Caco-2 (cell line): ENCODE measurements around the gene RAB11FIP2. TPM values are rescaled to one million over a fixed set of nuclear protein-coding genes. Genes with fewer than 3 reads are reported as not detected.
"Not testable (repeated sequence)": the region's sequence is repeated elsewhere in the genome, so short reads cannot be mapped to it uniquely, and the experiment has no call there.

Experiments
- BruUV-seq: library from RNA; stranded (reverse); fragments of 400-500 nt; replicated peaks from 2 replicates; lab custom pipeline; 2021; lab: Mats Ljungman, UMichigan
- CTCF ChIA-PET: fragments of 300-600 bp; sonication (Branson Sonifier 250); formaldehyde crosslinking; loops from one replicate; lab custom pipeline; 2022; ENCODE audit warnings: antibody characterized with exemption; lab: Charles Lee
- POLR2A ChIA-PET: fragments of 300-600 bp; sonication (Branson Sonifier 250); formaldehyde crosslinking; loops from one replicate; lab custom pipeline; 2022; ENCODE audit warnings: antibody characterized with exemption; lab: Charles Lee
- DNase-seq, 2 experiments: peaks; one replicate each; pipeline versions ENCODE4 v3.0.0 to v3.0.0-alpha.2; 2020 to 2022
- H3K27me3 ChIP-seq: replicated peaks from 2 replicates; pipeline ENCODE4 v1.6.0; 2011; ENCODE audit warnings: low read length; ENCODE audit not compliant: control insufficient read depth, insufficient read depth
- H3K36me3 ChIP-seq: 2 replicates; pipeline ENCODE4 v1.5.1; 2011; ENCODE audit warnings: low read length; ENCODE audit not compliant: control insufficient read depth, insufficient read depth
- H3K4me1 ChIP-seq: fragments of 250-450 bp; sonication (Bioruptor Pico); 2 replicates; pipeline ENCODE4 v1.5.1; 2020; ENCODE audit warnings: mild to moderate bottlenecking
- H3K4me3 ChIP-seq: 2 replicates; pipeline ENCODE4 v1.5.1; 2011; ENCODE audit warnings: low read depth, mild to moderate bottlenecking, control low read depth, low read length
- H3K9me3 ChIP-seq: fragments of 250-450 bp; sonication (Bioruptor Pico); 2 replicates; pipeline ENCODE4 v1.5.1; 2020; ENCODE audit warnings: mild to moderate bottlenecking, moderate library complexity
- H3K27ac Mint-ChIP-seq: one replicate; pipeline ENCODE4 v1.8.0; 2022; ENCODE audit warnings: mixed read lengths; ENCODE audit not compliant: unreplicated experiment
- H3K27me3 Mint-ChIP-seq: one replicate; pipeline ENCODE4 v1.8.0; 2022; ENCODE audit warnings: mixed read lengths; ENCODE audit not compliant: insufficient read depth, unreplicated experiment
- H3K36me3 Mint-ChIP-seq: one replicate; pipeline ENCODE4 v1.8.0; 2022; ENCODE audit warnings: mild to moderate bottlenecking, mixed read lengths; ENCODE audit not compliant: insufficient read depth, unreplicated experiment
- H3K4me1 Mint-ChIP-seq: one replicate; pipeline ENCODE4 v1.8.0; 2022; ENCODE audit warnings: low read depth, mixed read lengths; ENCODE audit not compliant: unreplicated experiment
- H3K4me3 Mint-ChIP-seq: one replicate; pipeline ENCODE4 v1.8.0; 2022; ENCODE audit warnings: mild to moderate bottlenecking, moderate library complexity, mixed read lengths; ENCODE audit not compliant: unreplicated experiment
- H3K9me3 Mint-ChIP-seq: one replicate; pipeline ENCODE4 v1.8.0; 2022; ENCODE audit warnings: mixed read lengths; ENCODE audit not compliant: unreplicated experiment
- intact Hi-C: fragments of 100-400 bp; cut with micrococcal nuclease; formaldehyde crosslinking; loops from one replicate; pipeline ENCODE4 v1.10.0; 2022; ENCODE audit not compliant: unreplicated experiment
- total RNA-seq: library from RNA; stranded (reverse); gene quantifications from 2 replicates; pipeline ENCODE4 v1.2.3, GENCODE V29; 2022
- TF ChIP-seq, protein P1 (sequence below), 2 experiments: fragments of 200-600 bp in 1 of 2; IDR thresholded peaks; 1 replicate in 1 of 2; 2 replicates in 1 of 2; pipeline versions ENCODE4 v1.5.1 to v1.8.0; 2011 to 2022; ENCODE audit warnings: antibody characterized with exemption in 1 of 2, control low read depth in 1 of 2, inconsistent platforms in 1 of 2, low read depth in 1 of 2, low read length in 1 of 2, mild to moderate bottlenecking in 1 of 2, moderate library complexity in 1 of 2; ENCODE audit not compliant: insufficient read depth in 1 of 2, severe bottlenecking in 1 of 2, unreplicated experiment in 1 of 2

RAB11FIP2 gene
- total RNA-seq, 1 experiment from 2014 or later, result 25.7 TPM

DNA sequence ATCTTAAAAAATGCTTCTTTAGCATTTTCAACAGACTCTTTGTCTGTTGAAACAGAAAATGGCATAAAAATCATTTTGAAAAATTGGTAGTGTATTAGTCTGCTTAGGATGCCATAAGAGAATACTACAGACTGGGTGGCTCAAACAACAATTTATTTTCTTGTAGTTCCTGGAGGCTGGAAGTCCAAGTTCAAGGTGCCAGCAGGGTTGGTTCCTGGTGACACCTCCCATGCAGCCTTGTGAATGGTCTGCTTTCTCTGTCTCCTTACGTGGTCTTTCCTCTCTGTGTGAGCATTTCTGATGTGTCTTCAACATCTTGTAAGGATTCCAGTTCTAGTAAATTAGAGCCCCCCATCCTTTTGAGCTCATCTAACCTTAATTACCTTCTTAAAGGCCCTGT, 26.1 kb upstream of the RAB11FIP2 start:
- ChIA-PET POLR2A (no interaction called here), CTCF (no interaction called here)
- no peaks in the 10 kb centered on the region for H3K27me3 ChIP-seq
- Mint-ChIP-seq H3K36me3 (no peaks in the 10 kb centered on the region), H3K27me3 (no peaks in the 10 kb centered on the region), H3K4me1 (peaks cover 7% of the 10 kb centered on the region), H3K27ac (no peak overlapping the region), H3K4me3 (no peak overlapping the region), H3K9me3 (peaks cover 9% of the 10 kb centered on the region)
- DNase-seq, result no peak
- no peak overlapping the region for H3K4me3 ChIP-seq
- TF ChIP-seq, protein P1, sequence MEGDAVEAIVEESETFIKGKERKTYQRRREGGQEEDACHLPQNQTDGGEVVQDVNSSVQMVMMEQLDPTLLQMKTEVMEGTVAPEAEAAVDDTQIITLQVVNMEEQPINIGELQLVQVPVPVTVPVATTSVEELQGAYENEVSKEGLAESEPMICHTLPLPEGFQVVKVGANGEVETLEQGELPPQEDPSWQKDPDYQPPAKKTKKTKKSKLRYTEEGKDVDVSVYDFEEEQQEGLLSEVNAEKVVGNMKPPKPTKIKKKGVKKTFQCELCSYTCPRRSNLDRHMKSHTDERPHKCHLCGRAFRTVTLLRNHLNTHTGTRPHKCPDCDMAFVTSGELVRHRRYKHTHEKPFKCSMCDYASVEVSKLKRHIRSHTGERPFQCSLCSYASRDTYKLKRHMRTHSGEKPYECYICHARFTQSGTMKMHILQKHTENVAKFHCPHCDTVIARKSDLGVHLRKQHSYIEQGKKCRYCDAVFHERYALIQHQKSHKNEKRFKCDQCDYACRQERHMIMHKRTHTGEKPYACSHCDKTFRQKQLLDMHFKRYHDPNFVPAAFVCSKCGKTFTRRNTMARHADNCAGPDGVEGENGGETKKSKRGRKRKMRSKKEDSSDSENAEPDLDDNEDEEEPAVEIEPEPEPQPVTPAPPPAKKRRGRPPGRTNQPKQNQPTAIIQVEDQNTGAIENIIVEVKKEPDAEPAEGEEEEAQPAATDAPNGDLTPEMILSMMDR (IDR thresholded peaks at IDR 0.05; ENCODE audit: insufficient read depth in 1 of 2, low read depth in 1 of 2, low read length in 1 of 2, severe bottlenecking in 1 of 2, unreplicated experiment in 1 of 2), result no peak
- no peaks in the 10 kb centered on the region for H3K36me3 ChIP-seq
- intact Hi-C loops, result no loop called here
- 0 out of 2 replicates have a peak, but pooled peaks cover 4% of the 10 kb centered on the region for H3K9me3 ChIP-seq
- H3K4me1 ChIP-seq, result no peaks in the 10 kb centered on the region
- no TSS peak for BruUV-seq

DNA sequence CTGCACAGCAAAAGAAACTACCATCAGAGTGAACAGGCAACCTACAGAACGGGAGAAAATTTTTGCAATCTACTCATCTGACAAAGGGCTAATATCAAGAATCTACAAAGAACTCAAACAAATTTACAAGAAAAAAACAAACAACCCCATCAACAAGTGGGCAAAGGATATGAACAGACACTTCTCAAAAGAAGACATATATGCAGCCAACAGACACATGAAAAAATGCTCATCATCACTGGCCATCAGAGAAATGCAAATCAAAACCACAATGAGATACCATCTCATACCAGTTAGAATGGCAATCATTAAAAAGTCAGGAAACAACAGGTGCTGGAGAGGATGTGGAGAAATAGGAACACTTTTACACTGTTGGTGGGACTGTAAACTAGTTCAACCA, 20.6 kb upstream of the RAB11FIP2 start:
- H3K9me3 Mint-ChIP-seq, DNase-seq, H3K4me3 ChIP-seq, H3K27ac Mint-ChIP-seq, H3K27me3 ChIP-seq, BruUV-seq, H3K36me3 ChIP-seq, H3K4me3 Mint-ChIP-seq, POLR2A ChIA-PET, CTCF ChIA-PET, H3K36me3 Mint-ChIP-seq, H3K9me3 ChIP-seq, H3K27me3 Mint-ChIP-seq, intact Hi-C loops: not testable (repeated sequence)
- H3K4me1 Mint-ChIP-seq, result peaks cover 15% of the 10 kb centered on the region
- peaks cover 26% of the 10 kb centered on the region for H3K4me1 ChIP-seq

DNA sequence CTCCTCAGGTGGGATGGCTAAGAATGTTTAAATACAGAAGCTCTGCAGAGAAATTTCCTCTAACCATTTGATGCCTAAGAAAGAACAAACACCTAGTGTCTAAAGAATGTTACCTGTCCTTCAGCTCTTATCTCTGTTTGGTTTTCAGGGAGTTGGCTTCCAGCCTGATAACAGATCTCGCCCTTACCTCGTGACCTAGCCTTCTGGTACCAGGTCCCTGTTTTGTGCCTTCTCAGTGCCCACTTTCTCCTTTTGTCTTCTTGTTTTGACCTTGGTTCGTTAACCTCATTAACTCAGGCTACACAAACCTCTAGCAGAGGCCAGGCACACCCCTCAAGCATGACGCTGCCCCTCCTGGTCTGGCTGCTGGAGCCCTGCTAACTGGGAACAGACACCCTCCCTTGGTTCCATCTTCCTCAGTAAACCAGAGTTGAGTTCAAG, 16.1 kb upstream of the RAB11FIP2 start:
- no peaks in the 10 kb centered on the region for H3K9me3 Mint-ChIP-seq
- POLR2A ChIA-PET, result interaction anchor here (0.9 kb wide), 1 partner anchor 16 kb away, joined by 6 read pairs; no protein-coding TSS in a partner anchor
- Histone ChIP-seq H3K4me1 (peaks cover 43% of the 10 kb centered on the region), H3K4me3 (no peak overlapping the region), H3K9me3 (no peaks in the 10 kb centered on the region; the same call in 1 of the 2 replicates), H3K27me3 (no peaks in the 10 kb centered on the region), H3K36me3 (no peaks in the 10 kb centered on the region)
- H3K4me3 Mint-ChIP-seq, result peak overlapping the region; percentile 52
- no peaks in the 10 kb centered on the region for H3K27me3 Mint-ChIP-seq
- H3K27ac Mint-ChIP-seq, result peak overlapping the region; percentile 88
- CTCF ChIA-PET, result interaction anchor here (0.9 to 1.9 kb wide), 3 partner anchors 16 to 566 kb away, joined by 3 to 5 read pairs (median 3); partner anchors contain the start of gene RAB11FIP2
- no TSS peak for BruUV-seq
- intact Hi-C loops, result loop anchor here (1.0 to 2.0 kb wide), 3 partner anchors 17 to 88 kb away; partner anchors contain the start of gene RAB11FIP2
- TF ChIP-seq, protein P1 (IDR thresholded peaks at IDR 0.05; ENCODE audit: insufficient read depth in 1 of 2, low read depth in 1 of 2, low read length in 1 of 2, severe bottlenecking in 1 of 2, unreplicated experiment in 1 of 2), result no peak
- peaks cover 24% of the 10 kb centered on the region for H3K4me1 Mint-ChIP-seq
- DNase-seq, result peak; percentile 79 to 85
- no peaks in the 10 kb centered on the region for H3K36me3 Mint-ChIP-seq
